PFSK-1 (cell line): ENCODE data around the gene LDLRAD4.

Experiments
- FOXP2 ChIP-seq: optimal IDR thresholded peaks from 2 replicates; pipeline ENCODE3; 2011; ENCODE audit warnings: borderline replicate concordance, control low read depth, inconsistent platforms; ENCODE audit not compliant: insufficient read depth; ENCODE audit errors: extremely low read length, extremely low read depth
- TF ChIP-seq, protein P1 (sequence below), 2 experiments: IDR thresholded peaks; 2 replicates each; pipeline versions ENCODE4 v1.6.1 to v1.8.0; 2011 to 2012; ENCODE audit warnings: low read depth in 2 of 2, low read length in 2 of 2, control low read depth in 1 of 2, inconsistent platforms in 1 of 2, mild to moderate bottlenecking in 1 of 2, moderate library complexity in 1 of 2; ENCODE audit not compliant: insufficient read depth in 1 of 2

GRCh38 chr18:13562494-13563029 lies 344.0 kb downstream of the LDLRAD4 start:
- no peak for TF ChIP-seq FOXP2
- TF ChIP-seq, protein P1, sequence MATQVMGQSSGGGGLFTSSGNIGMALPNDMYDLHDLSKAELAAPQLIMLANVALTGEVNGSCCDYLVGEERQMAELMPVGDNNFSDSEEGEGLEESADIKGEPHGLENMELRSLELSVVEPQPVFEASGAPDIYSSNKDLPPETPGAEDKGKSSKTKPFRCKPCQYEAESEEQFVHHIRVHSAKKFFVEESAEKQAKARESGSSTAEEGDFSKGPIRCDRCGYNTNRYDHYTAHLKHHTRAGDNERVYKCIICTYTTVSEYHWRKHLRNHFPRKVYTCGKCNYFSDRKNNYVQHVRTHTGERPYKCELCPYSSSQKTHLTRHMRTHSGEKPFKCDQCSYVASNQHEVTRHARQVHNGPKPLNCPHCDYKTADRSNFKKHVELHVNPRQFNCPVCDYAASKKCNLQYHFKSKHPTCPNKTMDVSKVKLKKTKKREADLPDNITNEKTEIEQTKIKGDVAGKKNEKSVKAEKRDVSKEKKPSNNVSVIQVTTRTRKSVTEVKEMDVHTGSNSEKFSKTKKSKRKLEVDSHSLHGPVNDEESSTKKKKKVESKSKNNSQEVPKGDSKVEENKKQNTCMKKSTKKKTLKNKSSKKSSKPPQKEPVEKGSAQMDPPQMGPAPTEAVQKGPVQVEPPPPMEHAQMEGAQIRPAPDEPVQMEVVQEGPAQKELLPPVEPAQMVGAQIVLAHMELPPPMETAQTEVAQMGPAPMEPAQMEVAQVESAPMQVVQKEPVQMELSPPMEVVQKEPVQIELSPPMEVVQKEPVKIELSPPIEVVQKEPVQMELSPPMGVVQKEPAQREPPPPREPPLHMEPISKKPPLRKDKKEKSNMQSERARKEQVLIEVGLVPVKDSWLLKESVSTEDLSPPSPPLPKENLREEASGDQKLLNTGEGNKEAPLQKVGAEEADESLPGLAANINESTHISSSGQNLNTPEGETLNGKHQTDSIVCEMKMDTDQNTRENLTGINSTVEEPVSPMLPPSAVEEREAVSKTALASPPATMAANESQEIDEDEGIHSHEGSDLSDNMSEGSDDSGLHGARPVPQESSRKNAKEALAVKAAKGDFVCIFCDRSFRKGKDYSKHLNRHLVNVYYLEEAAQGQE (IDR thresholded peaks at IDR 0.05; ENCODE audit: insufficient read depth in 1 of 2, low read depth in 2 of 2, low read length in 2 of 2), result no peak
